ENCODE results near the gene RAB25.

The RAB25 gene

GRCh38 chr1:156102633-156103511, 41.9 kb downstream of the RAB25 start:
- TF ChIP-seq, protein P1, sequence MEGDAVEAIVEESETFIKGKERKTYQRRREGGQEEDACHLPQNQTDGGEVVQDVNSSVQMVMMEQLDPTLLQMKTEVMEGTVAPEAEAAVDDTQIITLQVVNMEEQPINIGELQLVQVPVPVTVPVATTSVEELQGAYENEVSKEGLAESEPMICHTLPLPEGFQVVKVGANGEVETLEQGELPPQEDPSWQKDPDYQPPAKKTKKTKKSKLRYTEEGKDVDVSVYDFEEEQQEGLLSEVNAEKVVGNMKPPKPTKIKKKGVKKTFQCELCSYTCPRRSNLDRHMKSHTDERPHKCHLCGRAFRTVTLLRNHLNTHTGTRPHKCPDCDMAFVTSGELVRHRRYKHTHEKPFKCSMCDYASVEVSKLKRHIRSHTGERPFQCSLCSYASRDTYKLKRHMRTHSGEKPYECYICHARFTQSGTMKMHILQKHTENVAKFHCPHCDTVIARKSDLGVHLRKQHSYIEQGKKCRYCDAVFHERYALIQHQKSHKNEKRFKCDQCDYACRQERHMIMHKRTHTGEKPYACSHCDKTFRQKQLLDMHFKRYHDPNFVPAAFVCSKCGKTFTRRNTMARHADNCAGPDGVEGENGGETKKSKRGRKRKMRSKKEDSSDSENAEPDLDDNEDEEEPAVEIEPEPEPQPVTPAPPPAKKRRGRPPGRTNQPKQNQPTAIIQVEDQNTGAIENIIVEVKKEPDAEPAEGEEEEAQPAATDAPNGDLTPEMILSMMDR (IDR thresholded peaks at IDR 0.05; ENCODE audit: borderline replicate concordance, insufficient read depth, low read depth, low read length): no peak
- H3K4me3 ChIP-seq (ENCODE audit: low read depth, low read length): no peak overlapping the region

DNA sequence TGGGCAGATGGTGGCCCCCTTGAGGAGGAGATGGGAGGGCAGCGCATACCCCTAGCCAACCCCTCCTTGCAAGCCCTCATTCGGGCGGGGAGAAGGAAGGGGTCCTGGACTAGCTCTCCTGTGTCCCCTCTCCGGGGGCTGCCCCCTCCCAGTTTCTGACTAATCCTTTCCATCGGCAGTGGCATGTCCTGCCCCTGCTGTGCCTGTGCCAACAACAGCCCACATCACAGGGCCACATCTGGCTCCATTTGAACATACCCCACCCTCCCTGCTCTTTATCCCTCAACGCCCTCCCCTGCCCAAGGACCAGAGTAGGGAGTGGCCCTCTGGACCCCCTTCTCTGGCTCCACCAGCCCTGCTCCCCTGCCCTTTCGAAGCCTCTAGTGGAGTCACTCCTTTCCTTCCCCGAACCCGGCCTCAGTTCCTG, 42.6 kb downstream of the RAB25 start:
- TF ChIP-seq, protein P1 (IDR thresholded peaks at IDR 0.05; ENCODE audit: borderline replicate concordance, insufficient read depth, low read depth, low read length): no peak
- no peak overlapping the region for H3K4me3 ChIP-seq (ENCODE audit: low read depth, low read length)

DNA sequence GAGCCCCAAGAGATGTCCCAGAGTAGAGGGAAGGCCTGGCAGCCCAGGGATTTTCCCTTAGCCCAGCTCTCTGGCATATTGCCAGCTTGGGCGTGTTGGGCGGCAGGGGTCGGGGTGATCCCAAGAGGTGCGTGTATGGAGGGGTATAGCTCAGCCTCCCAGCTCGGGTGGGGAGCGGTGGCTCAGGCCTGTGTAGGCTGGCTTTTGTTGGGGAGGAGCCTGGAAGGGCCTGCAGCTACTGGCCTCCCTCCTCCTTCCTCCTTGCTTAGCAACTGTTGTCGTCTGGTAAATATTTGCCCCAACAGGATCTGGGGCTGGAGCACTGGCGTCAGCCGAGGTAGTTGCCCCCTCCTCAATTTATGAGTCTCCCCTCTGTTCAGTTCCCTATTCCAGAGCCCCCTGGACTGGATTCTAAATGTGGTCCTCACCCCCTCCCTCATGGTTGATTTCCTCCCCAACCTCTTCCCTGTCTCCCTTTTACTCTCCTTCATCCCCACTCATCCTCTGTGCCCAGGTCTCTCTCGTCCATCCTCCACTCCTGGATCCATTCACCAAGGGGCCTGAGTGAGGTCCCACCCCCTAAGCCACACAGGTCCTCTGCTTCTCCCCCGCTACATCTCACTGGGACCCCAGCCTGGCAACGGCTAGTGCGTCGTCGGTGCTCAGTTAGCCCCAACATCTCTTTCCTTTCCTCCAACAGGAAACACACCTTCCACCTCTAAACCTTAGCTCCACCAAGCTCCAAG, 43.3 kb downstream of the RAB25 start:
- TF ChIP-seq, protein P1 (IDR thresholded peaks at IDR 0.05; ENCODE audit: borderline replicate concordance, insufficient read depth, low read depth, low read length): no peak
- H3K4me3 ChIP-seq (ENCODE audit: low read depth, low read length): no peak overlapping the region

DNA sequence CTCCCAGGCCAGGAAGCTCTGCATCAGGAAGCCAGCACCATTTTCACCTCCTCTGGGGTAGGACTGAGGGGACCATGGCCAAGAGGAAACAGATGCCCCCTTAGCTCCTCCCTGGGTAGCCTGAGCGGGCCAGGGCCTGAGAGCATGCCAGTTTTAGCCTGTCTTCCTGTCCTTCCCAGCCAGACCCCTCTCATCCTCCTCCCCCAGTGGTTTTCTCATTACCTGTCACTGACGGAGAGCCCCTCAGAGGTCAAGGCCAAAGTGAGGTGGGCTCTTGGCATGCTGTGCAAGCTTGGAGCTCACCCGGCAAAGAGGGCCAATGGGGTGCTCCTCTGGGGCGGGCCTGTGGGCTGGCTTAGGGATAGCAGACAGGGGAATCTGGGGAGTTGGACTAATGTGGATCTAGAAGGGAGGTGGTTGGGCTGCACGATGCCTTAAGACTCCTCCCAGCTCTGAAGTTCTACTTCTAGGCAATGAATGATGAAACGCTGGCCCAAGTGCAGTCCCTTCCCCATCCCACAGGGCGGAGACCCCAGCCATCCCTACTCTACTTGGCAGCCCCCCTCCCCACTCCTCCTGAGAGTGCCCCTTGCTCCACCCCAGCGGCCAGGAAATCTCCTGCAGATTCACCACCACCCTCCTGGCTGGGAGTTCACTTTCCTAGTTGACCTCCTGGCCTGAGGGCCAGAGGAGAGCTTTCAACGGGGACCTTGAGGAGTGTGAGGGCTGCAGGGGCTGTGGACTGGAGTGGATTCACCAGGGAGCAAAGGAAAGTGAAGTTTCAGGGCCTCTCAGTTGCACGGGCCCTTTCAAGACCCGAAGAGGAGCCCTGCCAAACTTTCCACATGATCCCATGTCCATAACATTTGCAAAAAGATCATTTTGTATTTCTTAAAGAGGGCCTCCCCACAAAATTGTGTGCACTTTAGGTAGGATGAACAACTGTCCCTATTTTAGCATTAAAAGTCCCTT, 44.2 kb downstream of the RAB25 start:
- TF ChIP-seq, protein P1 (IDR thresholded peaks at IDR 0.05; ENCODE audit: borderline replicate concordance, insufficient read depth, low read depth, low read length): no peak
- H3K4me3 ChIP-seq (ENCODE audit: low read depth, low read length): no peak overlapping the region

- H3K4me3 ChIP-seq (ENCODE audit: low read depth, low read length): peak overlapping the region; percentile 12
- TF ChIP-seq, protein P1 (IDR thresholded peaks at IDR 0.05; ENCODE audit: borderline replicate concordance, insufficient read depth, low read depth, low read length): no peak
These were observed 45.9 kb downstream of the RAB25 start for GRCh38 chr1:156106624-156107488.

DNA sequence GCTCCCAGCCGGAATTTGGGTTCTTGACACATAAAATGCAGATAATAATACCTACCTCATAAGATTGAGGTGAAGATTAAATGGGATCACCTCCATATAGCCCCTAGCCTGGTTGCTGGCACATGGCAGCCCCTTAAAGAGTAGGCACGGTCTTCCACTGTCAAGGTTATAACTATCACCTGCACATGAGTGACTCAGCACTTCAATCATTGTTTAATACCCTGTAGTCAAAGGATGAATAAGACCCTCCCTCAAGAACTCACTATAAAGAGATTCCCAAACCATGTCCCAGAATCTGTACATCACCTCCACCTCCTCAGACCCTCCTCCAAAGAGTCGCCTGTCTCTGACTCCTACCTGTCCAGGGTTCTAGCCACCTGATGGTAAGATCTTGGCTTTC, 47.1 kb downstream of the RAB25 start:
- H3K4me3 ChIP-seq (ENCODE audit: low read depth, low read length): no peak overlapping the region
- TF ChIP-seq, protein P1 (IDR thresholded peaks at IDR 0.05; ENCODE audit: borderline replicate concordance, insufficient read depth, low read depth, low read length): no peak
